Type B pancreatic cell (in vitro differentiated cells): ENCODE data around the gene CST1. TPM values are rescaled to one million over a fixed set of nuclear protein-coding genes. Genes with fewer than 3 reads are reported as not detected.
"Not testable (repeated sequence)": the region's sequence is repeated elsewhere in the genome, so short reads cannot be mapped to it uniquely, and the experiment has no call there.

Experiments used
- DNase-seq: peaks from one replicate; pipeline ENCODE4 v3.0.0; 2021; ENCODE audit warnings: mixed read lengths; ENCODE audit not compliant: unreplicated experiment; ENCODE audit errors: extremely low spot score
- H3K27ac Mint-ChIP-seq: 2 replicates; pipeline ENCODE4 v1.8.0; 2021; ENCODE audit warnings: mild to moderate bottlenecking, mixed read lengths
- H3K27me3 Mint-ChIP-seq: 2 replicates; pipeline ENCODE4 v1.8.0; 2021; ENCODE audit warnings: mixed read lengths
- H3K36me3 Mint-ChIP-seq: 2 replicates; pipeline ENCODE4 v1.8.0; 2021; ENCODE audit warnings: mixed read lengths
- H3K4me1 Mint-ChIP-seq: one replicate; pipeline ENCODE4 v1.8.0; 2021; ENCODE audit warnings: mixed read lengths; ENCODE audit not compliant: unreplicated experiment
- H3K4me3 Mint-ChIP-seq: 2 replicates; pipeline ENCODE4 v1.8.0; 2021; ENCODE audit warnings: mild to moderate bottlenecking, mixed read lengths
- H3K9me3 Mint-ChIP-seq: 2 replicates; pipeline ENCODE4 v1.8.0; 2021; ENCODE audit warnings: mixed read lengths
- total RNA-seq: library from RNA; stranded (reverse); gene quantifications from 2 replicates; pipeline ENCODE4 v1.2.1, GENCODE V29; 2021; ENCODE audit warnings: low replicate concordance
- TF ChIP-seq, protein P1 (sequence below): fragments of 200-600 bp; sonication (generic); conservative IDR thresholded peaks from 2 replicates; pipeline ENCODE4 v1.5.0; 2021; ENCODE audit warnings: antibody characterized with exemption, mild to moderate bottlenecking

CST1 gene
- total RNA-seq, 1 donor from 2014 or later: 53.5 TPM

DNA sequence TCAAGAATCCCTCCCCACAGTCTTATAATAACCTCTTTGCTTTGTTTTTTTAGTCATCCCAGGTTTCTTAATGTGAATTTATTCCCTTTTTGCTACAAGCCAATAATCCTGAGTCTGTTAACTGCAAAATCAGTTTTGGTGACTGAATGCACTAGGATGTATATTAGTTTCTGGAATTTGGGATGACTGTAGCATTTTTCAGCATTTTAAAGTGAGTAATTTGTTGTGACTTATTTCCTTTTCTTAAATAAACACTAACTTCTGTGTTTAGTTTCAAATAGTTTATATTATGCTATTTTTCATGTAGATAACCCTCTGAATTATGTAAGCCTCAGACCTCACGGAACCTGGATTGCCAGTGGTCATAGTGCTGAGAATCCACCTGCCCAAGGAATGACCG, 5.5 kb downstream of the CST1 start:
- Mint-ChIP-seq H3K4me3 (no peak overlapping the region), H3K36me3 (no peaks in the 10 kb centered on the region), H3K27ac (no peak overlapping the region), H3K4me1 (no peaks in the 10 kb centered on the region), H3K9me3 (no peaks in the 10 kb centered on the region), H3K27me3 (no peaks in the 10 kb centered on the region)
- TF ChIP-seq, protein P1, sequence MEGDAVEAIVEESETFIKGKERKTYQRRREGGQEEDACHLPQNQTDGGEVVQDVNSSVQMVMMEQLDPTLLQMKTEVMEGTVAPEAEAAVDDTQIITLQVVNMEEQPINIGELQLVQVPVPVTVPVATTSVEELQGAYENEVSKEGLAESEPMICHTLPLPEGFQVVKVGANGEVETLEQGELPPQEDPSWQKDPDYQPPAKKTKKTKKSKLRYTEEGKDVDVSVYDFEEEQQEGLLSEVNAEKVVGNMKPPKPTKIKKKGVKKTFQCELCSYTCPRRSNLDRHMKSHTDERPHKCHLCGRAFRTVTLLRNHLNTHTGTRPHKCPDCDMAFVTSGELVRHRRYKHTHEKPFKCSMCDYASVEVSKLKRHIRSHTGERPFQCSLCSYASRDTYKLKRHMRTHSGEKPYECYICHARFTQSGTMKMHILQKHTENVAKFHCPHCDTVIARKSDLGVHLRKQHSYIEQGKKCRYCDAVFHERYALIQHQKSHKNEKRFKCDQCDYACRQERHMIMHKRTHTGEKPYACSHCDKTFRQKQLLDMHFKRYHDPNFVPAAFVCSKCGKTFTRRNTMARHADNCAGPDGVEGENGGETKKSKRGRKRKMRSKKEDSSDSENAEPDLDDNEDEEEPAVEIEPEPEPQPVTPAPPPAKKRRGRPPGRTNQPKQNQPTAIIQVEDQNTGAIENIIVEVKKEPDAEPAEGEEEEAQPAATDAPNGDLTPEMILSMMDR: no peak
- no peak for DNase-seq

DNA sequence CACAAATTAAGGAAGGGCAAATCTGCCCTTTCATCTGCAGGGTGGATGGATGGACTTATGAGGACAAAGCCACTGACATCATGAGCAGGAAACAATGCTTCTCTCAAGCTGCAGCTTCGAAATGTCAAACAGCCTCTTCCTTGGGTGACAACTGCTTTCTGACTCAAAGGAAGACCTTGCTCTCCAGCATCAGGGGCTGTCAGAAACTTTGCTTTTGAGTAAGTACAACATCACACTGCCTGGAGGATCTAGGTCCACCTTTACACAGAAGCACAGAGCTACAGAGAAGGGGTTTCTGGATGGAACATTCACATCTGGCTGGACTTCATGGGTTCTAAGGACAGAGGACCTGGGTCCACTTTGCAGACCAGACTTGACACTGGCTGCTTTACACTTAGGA, 5.9 kb downstream of the CST1 start:
- TF ChIP-seq, protein P1: no peak
- no peaks in the 10 kb centered on the region for H3K4me1 Mint-ChIP-seq
- no peaks in the 10 kb centered on the region for H3K36me3 Mint-ChIP-seq
- H3K4me3 Mint-ChIP-seq: no peak overlapping the region
- no peaks in the 10 kb centered on the region for H3K9me3 Mint-ChIP-seq
- no peak for DNase-seq
- H3K27me3 Mint-ChIP-seq: no peaks in the 10 kb centered on the region
- H3K27ac Mint-ChIP-seq: no peak overlapping the region

DNA sequence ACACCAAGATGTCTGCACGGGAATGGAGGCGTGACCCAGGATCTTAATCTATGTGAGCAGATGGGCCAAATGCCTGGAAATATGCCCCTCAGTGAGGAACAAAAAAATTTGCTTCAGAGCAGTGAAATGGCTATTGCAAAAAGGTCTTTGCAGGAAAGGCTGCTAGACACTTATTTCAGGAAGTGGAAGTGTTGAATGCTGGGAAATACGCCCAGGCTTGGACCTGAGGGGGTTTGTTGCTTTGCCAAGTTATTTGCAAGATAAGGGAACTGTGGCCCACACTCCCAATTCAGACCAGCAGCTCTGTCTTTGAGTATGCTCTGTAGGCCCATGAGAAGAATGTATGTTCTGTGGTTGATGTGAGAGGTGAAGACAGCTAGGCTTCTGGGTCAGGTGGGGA, 15.3 kb downstream of the CST1 start:
- H3K27ac Mint-ChIP-seq, H3K9me3 Mint-ChIP-seq, H3K27me3 Mint-ChIP-seq, H3K36me3 Mint-ChIP-seq, H3K4me3 Mint-ChIP-seq, DNase-seq, H3K4me1 Mint-ChIP-seq: not testable (repeated sequence)

DNA sequence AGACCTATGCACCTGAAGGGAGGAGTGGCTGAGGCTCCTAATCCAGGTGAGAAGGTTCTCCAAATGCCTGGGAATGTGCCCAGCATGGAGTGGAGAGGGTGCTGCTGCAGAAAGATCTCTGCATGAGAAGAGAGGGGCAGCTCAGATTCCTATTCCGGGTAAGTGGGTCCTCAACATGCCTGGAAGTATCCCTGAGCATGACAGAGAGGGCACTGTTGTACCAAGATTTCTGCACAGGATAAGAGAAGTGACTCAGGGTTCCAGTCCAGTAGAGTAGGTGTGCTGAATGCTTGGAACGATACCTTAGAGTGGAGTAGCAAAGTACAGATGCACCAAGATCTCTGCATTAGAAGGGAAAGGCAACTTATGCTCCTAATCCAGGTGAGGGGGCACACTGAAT, 15.8 kb downstream of the CST1 start:
- not testable (repeated sequence) for H3K4me3 Mint-ChIP-seq, H3K9me3 Mint-ChIP-seq, H3K4me1 Mint-ChIP-seq, H3K27ac Mint-ChIP-seq, H3K27me3 Mint-ChIP-seq, H3K36me3 Mint-ChIP-seq, DNase-seq

DNA sequence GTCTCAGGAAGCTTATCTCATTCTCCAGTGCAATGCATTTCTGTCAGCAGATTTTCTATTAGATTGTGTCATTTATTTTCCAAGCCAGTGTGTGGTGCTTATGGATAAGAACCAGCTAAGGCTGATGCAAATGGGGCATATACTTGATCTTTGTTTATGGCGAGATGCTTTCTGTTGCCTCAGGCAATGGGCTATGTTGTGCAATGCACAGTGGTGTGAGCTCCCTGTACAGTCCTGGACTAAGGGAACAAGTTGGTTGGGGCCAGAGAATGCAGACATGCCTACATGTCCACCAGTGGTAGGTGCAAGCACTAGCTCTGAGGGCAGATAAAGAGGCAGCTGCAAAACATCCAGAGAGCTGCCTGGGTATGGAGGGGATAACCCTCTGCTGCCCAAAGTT, 16.3 kb downstream of the CST1 start:
- H3K36me3 Mint-ChIP-seq, H3K4me1 Mint-ChIP-seq, H3K27me3 Mint-ChIP-seq: not testable (repeated sequence)

DNA sequence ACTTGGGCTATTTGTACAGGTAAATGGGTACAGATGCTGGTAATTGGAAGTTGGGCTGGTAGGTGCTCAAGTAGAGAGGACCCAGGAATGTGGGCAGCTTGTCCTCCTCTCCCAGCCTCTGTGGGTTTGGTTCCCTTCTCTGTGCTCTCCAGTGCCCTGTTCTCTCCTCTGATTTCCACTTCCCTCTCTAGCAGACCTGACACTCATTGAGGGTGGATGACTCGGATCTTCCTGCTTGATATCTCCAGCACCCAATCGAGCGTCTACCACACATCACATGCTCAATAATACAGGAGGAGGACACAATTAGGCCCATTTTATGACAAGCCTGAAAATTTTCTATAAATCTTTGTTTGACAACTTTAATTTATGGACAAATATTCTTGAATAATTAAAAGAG, 23.7 kb downstream of the CST1 start:
- no peak for DNase-seq
- H3K9me3 Mint-ChIP-seq: no peaks in the 10 kb centered on the region
- no peak overlapping the region for H3K4me3 Mint-ChIP-seq
- no peak overlapping the region for H3K27ac Mint-ChIP-seq
- no peaks in the 10 kb centered on the region for H3K36me3 Mint-ChIP-seq
- TF ChIP-seq, protein P1: no peak
- H3K4me1 Mint-ChIP-seq: no peaks in the 10 kb centered on the region
- peaks cover 18% of the 10 kb centered on the region for H3K27me3 Mint-ChIP-seq

More for the DNA sequence above, 16.3 kb downstream of the CST1 start:
- not testable (repeated sequence) for DNase-seq, H3K9me3 Mint-ChIP-seq, H3K4me3 Mint-ChIP-seq, H3K27ac Mint-ChIP-seq

DNA sequence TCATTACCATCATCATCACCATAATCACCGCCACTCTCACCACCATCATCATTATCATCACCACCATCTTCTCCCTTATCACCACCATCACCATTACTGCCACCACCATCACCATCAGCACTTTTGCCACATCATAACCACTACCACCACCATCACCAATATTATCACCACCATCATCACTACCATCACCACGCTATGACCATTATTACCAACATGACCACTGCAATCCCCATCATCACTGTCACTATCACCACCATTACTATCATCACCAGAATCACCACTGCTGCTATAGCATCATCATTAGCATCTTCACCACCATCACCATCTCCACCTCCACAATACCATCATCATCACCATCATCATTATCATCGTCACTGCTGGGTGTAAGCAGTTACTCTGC, 25.6 kb downstream of the CST1 start:
- Mint-ChIP-seq H3K4me3 (no peak overlapping the region), H3K9me3 (no peaks in the 10 kb centered on the region), H3K27ac (no peak overlapping the region), H3K36me3 (no peaks in the 10 kb centered on the region), H3K4me1 (no peaks in the 10 kb centered on the region), H3K27me3 (peaks cover 31% of the 10 kb centered on the region)
- DNase-seq: no peak
- TF ChIP-seq, protein P1: no peak
